Neural cell (in vitro differentiated cells): ENCODE data around the gene BRD2. TPM values are rescaled to one million over a fixed set of nuclear protein-coding genes. Genes with fewer than 3 reads are reported as not detected.

ENCODE experiments used
- H2AFZ ChIP-seq: fragments of 200-600, 300-800 bp; sonication (generic), shearing (Covaris generic); 2 replicates; pipeline ENCODE4 v1.6.0; 2014; ENCODE audit warnings: low read depth, mild to moderate bottlenecking, antibody characterized with exemption, low read length, moderate library complexity
- H3F3A ChIP-seq: fragments of 200-600 bp; shearing (Covaris generic); 2 replicates; pipeline ENCODE4 v1.6.1; 2016; ENCODE audit warnings: mild to moderate bottlenecking, moderate library complexity, mixed read lengths, antibody characterized with exemption, low read length; ENCODE audit not compliant: insufficient read depth, poor library complexity, severe bottlenecking
- H3K27ac ChIP-seq: fragments of 200-600, 300-800 bp; sonication (generic), shearing (Covaris generic); 2 replicates; pipeline ENCODE4 v1.5.1; 2014; ENCODE audit warnings: mild to moderate bottlenecking, low read length, moderate library complexity
- H3K27me3 ChIP-seq: fragments of 300-800, 200-600 bp; sonication (generic), shearing (Covaris generic); 2 replicates; pipeline ENCODE4 v1.6.0; 2014; ENCODE audit warnings: mild to moderate bottlenecking, low read depth, low read length, moderate library complexity; ENCODE audit not compliant: insufficient read depth
- H3K36me3 ChIP-seq: fragments of 300-800, 200-600 bp; sonication (generic), shearing (Covaris generic); 2 replicates; pipeline ENCODE4 v1.5.1; 2014; ENCODE audit warnings: mild to moderate bottlenecking, antibody characterized with exemption, low read length, moderate library complexity; ENCODE audit not compliant: insufficient read depth
- H3K4me2 ChIP-seq: fragments of 300-800, 200-600 bp; sonication (generic), shearing (Covaris generic); 2 replicates; pipeline ENCODE4 v1.6.0; 2014; ENCODE audit warnings: mild to moderate bottlenecking, low read length
- H3K4me3 ChIP-seq: fragments of 300-800, 200-600 bp; sonication (generic), shearing (Covaris generic); 2 replicates; pipeline ENCODE4 v1.5.1; 2014; ENCODE audit warnings: mild to moderate bottlenecking, low read length, moderate library complexity
- H3K79me2 ChIP-seq: fragments of 200-600 bp; shearing (Covaris generic); replicated peaks from 2 replicates; pipeline ENCODE4 v1.6.0; 2014; ENCODE audit warnings: mild to moderate bottlenecking, low read length, moderate library complexity; ENCODE audit not compliant: insufficient read depth
- H3K9ac ChIP-seq: fragments of 300-800, 200-600 bp; sonication (generic), shearing (Covaris generic); 2 replicates; pipeline ENCODE4 v1.6.1; 2016; ENCODE audit warnings: mild to moderate bottlenecking, low read length, mixed read lengths
- H3K9me2 ChIP-seq: fragments of 200-600 bp; shearing (Covaris generic); 2 replicates; pipeline ENCODE4 v1.6.1; 2016; ENCODE audit warnings: mild to moderate bottlenecking, low read length, mixed read lengths; ENCODE audit not compliant: insufficient read depth
- H3K9me3 ChIP-seq: fragments of 200-600, 300-800 bp; sonication (generic), shearing (Covaris generic); 2 replicates; pipeline ENCODE4 v1.6.1; 2016; ENCODE audit warnings: mild to moderate bottlenecking, mixed run types, low read length, moderate library complexity, mixed read lengths
- H4K20me1 ChIP-seq: fragments of 200-600 bp; shearing (Covaris generic); 2 replicates; pipeline ENCODE4 v1.6.1; 2016; ENCODE audit warnings: mild to moderate bottlenecking, mixed run types; ENCODE audit not compliant: insufficient read depth
- EP300 ChIP-seq: fragments of 450-650 bp; conservative IDR thresholded peaks from 2 replicates; pipeline ENCODE4 v1.6.1; 2014; ENCODE audit warnings: antibody characterized with exemption, mild to moderate bottlenecking, moderate library complexity; ENCODE audit not compliant: poor library complexity, severe bottlenecking
- EZH2 ChIP-seq: fragments of 200-600, 300-800 bp; shearing (Covaris generic), sonication (generic); IDR thresholded peaks from 2 replicates; pipeline ENCODE4 v1.6.1; 2014; ENCODE audit warnings: antibody characterized with exemption, low read length, borderline replicate concordance, mild to moderate bottlenecking; ENCODE audit not compliant: insufficient read depth, poor library complexity, severe bottlenecking
- MXI1 ChIP-seq: fragments of 450-650 bp; conservative IDR thresholded peaks from 2 replicates; pipeline ENCODE4 v1.6.1; 2014; ENCODE audit warnings: antibody characterized with exemption, mild to moderate bottlenecking; ENCODE audit not compliant: poor library complexity, severe bottlenecking
- RAD21 ChIP-seq: fragments of 450-650 bp; conservative IDR thresholded peaks from 2 replicates; pipeline ENCODE4 v1.6.1; 2014; ENCODE audit warnings: antibody characterized with exemption, mild to moderate bottlenecking, moderate library complexity
- SMC3 ChIP-seq: fragments of 450-650 bp; conservative IDR thresholded peaks from 2 replicates; pipeline ENCODE4 v1.6.1; 2014; ENCODE audit warnings: antibody characterized with exemption, mild to moderate bottlenecking, moderate library complexity; ENCODE audit not compliant: poor library complexity
- polyA plus RNA-seq: library from polyadenylated mRNA; depleted of rRNA; stranded (reverse); fragments of >200 nt; gene quantifications from 2 replicates; pipeline ENCODE4 v1.2.3, GENCODE V29; 2014
- TF ChIP-seq, protein P1 (sequence below): IDR thresholded peaks from 2 replicates; pipeline ENCODE4 v1.6.1; 2012; ENCODE audit warnings: borderline replicate concordance

The BRD2 gene
- polyA plus RNA-seq, 1 donor from 2014 or later = 107 TPM

DNA sequence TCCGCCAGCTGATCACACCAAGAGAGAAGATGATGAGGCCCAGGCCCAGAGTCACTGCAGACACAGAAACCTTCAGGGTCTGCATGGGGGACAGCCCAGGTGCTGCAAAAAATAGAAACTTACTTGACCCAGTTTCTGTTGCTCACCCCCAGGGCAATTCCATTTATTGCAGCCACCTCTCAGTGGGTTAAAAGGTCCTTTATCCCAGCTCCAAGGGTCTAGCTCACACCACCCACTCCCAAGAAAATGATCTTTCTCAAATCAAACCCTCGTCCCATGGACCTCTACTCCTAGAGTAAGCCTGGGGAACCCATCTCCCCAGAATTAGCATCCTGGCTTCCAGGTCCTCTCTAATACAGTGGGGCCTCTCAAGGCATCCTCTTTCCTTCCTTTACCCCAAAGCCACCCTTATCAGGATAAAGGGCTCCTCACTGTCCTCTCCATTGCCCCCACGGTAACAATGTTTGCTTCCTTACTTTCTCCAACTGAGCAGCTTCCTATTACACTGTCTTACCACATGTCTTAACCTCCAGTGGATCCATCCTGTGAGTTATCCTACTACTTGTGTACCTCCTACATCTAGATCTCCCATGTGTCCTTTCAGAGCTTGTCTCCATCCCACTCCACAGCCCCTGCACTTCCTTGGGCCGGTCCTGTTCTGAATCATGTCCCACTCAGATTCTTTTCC lies 32.7 kb upstream of the BRD2 start:
- H3K27ac ChIP-seq = no peak overlapping the region
- no peak overlapping the region for H3K4me3 ChIP-seq
- no peaks in the 10 kb centered on the region for H3K9me2 ChIP-seq
- TF ChIP-seq EP300 = no peak
- TF ChIP-seq EZH2 = no peak
- no peak for TF ChIP-seq MXI1
- TF ChIP-seq RAD21 = no peak
- TF ChIP-seq, protein P1, sequence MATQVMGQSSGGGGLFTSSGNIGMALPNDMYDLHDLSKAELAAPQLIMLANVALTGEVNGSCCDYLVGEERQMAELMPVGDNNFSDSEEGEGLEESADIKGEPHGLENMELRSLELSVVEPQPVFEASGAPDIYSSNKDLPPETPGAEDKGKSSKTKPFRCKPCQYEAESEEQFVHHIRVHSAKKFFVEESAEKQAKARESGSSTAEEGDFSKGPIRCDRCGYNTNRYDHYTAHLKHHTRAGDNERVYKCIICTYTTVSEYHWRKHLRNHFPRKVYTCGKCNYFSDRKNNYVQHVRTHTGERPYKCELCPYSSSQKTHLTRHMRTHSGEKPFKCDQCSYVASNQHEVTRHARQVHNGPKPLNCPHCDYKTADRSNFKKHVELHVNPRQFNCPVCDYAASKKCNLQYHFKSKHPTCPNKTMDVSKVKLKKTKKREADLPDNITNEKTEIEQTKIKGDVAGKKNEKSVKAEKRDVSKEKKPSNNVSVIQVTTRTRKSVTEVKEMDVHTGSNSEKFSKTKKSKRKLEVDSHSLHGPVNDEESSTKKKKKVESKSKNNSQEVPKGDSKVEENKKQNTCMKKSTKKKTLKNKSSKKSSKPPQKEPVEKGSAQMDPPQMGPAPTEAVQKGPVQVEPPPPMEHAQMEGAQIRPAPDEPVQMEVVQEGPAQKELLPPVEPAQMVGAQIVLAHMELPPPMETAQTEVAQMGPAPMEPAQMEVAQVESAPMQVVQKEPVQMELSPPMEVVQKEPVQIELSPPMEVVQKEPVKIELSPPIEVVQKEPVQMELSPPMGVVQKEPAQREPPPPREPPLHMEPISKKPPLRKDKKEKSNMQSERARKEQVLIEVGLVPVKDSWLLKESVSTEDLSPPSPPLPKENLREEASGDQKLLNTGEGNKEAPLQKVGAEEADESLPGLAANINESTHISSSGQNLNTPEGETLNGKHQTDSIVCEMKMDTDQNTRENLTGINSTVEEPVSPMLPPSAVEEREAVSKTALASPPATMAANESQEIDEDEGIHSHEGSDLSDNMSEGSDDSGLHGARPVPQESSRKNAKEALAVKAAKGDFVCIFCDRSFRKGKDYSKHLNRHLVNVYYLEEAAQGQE = no peak
- no peak for TF ChIP-seq SMC3
- no peak overlapping the region for H3K9ac ChIP-seq
- H2AFZ ChIP-seq = no peak overlapping the region
- no peak overlapping the region for H3K4me2 ChIP-seq
- no peaks in the 10 kb centered on the region for H3F3A ChIP-seq
- H3K9me3 ChIP-seq = no peaks in the 10 kb centered on the region
- H3K36me3 ChIP-seq = no peaks in the 10 kb centered on the region
- H3K79me2 ChIP-seq = no peaks in the 10 kb centered on the region
- no peaks in the 10 kb centered on the region for H3K27me3 ChIP-seq
- H4K20me1 ChIP-seq = no peaks in the 10 kb centered on the region

DNA sequence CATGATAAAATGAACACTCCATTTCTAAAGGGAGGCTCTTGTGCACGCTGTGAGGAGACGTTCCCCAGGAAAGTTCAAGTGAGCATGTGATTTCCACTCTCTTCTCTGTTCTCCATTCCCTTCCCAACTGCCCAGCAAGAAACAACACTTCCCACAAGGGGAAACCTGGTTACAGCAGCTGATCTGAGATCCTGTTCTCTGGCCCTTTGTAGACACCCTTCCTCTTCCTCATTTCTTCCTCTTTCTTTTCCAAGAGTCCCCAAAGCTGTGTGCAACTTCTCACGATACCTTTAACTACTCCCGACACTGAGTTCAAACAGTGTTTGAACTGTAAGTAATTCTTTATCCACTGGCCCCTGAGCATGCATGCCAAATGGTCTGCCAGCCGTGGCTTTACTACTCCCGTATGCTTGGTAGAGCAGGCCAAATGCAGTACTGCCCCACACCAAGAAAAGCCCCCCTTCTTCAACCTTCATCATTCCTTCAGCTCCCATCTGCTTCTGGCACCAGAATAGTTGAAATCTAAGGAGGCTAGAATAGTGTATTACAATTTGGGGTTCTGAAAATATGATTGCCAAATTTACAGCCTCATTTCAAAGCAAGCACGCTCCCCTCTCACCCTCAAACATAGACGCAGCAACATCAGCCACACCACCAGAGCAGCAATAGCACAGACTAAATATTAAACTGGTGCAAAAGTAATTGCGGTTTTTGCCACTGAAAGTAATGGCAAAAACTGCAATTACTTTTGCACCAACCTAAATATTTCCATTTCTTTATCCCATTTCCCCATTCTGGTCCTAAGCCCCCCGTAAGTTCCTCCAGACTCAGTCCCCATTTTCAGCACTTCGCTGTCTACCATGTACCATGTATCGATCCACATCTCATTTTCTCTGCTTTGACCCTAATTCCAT lies 31.9 kb upstream of the BRD2 start:
- no peaks in the 10 kb centered on the region for H3K79me2 ChIP-seq
- H3K9me2 ChIP-seq = no peaks in the 10 kb centered on the region
- no peaks in the 10 kb centered on the region for H3F3A ChIP-seq
- TF ChIP-seq SMC3 = no peak
- TF ChIP-seq, protein P1 = no peak
- no peak for TF ChIP-seq EZH2
- no peaks in the 10 kb centered on the region for H3K27me3 ChIP-seq
- no peak overlapping the region for H3K4me3 ChIP-seq
- no peak overlapping the region for H3K9ac ChIP-seq
- no peaks in the 10 kb centered on the region for H3K9me3 ChIP-seq
- H3K4me2 ChIP-seq = no peak overlapping the region
- H4K20me1 ChIP-seq = no peaks in the 10 kb centered on the region
- H2AFZ ChIP-seq = no peak overlapping the region
- no peak overlapping the region for H3K27ac ChIP-seq
- no peaks in the 10 kb centered on the region for H3K36me3 ChIP-seq
